Subcutaneous adipose tissue (tissue), 4 donors: ENCODE results near the gene MYOG. TPM values are rescaled to one million over a fixed set of nuclear protein-coding genes. Genes with fewer than 3 reads are reported as not detected.

ENCODE experiments used
- CTCF ChIP-seq: fragments of 450-650 bp; IDR thresholded peaks from one replicate; pipeline ENCODE4 v1.5.1; 2016; ENCODE audit warnings: low read depth, mild to moderate bottlenecking, control low read depth, antibody characterized with exemption, moderate library complexity
- total RNA-seq, 4 donors: library from RNA; depleted of rRNA; stranded (reverse); fragments of >200 nt; gene quantifications; one replicate each; pipeline ENCODE4 v1.1.0, GENCODE V29; 2016

MYOG gene
- total RNA-seq, 4 donors from 2014 or later: not detected

- no peak for TF ChIP-seq CTCF
Measured at GRCh38 chr1:203054642-203055041, 31.2 kb downstream of the MYOG start.

GRCh38 chr1:203054184-203054583 is 31.6 kb downstream of the MYOG start:
- no peak for TF ChIP-seq CTCF

GRCh38 chr1:203052601-203053000 is 33.2 kb downstream of the MYOG start:
- TF ChIP-seq CTCF: no peak

GRCh38 chr1:203051841-203052324 is 33.9 kb downstream of the MYOG start:
- TF ChIP-seq CTCF: no peak

- no peak for TF ChIP-seq CTCF
Measured at GRCh38 chr1:203050826-203051225, 35.0 kb downstream of the MYOG start.

- no peak for TF ChIP-seq CTCF
Measured at GRCh38 chr1:203049576-203050180, 36.1 kb downstream of the MYOG start.

GRCh38 chr1:203049077-203049476 is 36.7 kb downstream of the MYOG start:
- no peak for TF ChIP-seq CTCF
